K562 (cell line): Measurements from ENCODE around the gene CLNK. TPM values are rescaled to one million over a fixed set of nuclear protein-coding genes. Genes with fewer than 3 reads are reported as not detected.

Source experiments
- ATAC-seq: fragments of 200-7000 bp; cut with Tn5 transposase; 3 replicates; pipeline ENCODE4 v1.9.1; 2020; ENCODE audit warnings: moderate library complexity
- BruUV-seq: library from RNA; stranded (reverse); fragments of 400-500 nt; replicated peaks from 2 replicates; lab custom pipeline; 2021; lab: Mats Ljungman, UMichigan
- CTCF ChIA-PET: fragments of 300-600 bp; formaldehyde crosslinking; extraction: SDS; loops from one replicate; lab custom pipeline; 2021; ENCODE audit warnings: low intra/inter-chr PET ratio; lab: Yijun Ruan, JAX
- POLR2A ChIA-PET: fragments of 300-600, 350-650 bp; sonication (Branson Sonifier 250); formaldehyde crosslinking; extraction: SDS; loops from one replicate; lab custom pipeline; 2021; ENCODE audit warnings: antibody characterized with exemption, inconsistent platforms; lab: Yijun Ruan, JAX
- DNase-seq, 4 experiments: peaks; one replicate each; pipeline versions ENCODE4 v3.0.0 to v3.0.0-alpha.2; 2011 to 2018; ENCODE audit warnings: low spot score in 3 of 4, mixed read lengths in 3 of 4; ENCODE audit errors: extremely low read depth in 1 of 4
- FAIRE-seq: peaks from 2 replicates; lab custom pipeline; 2011; peaks lifted over from hg19 to GRCh38; lab: Jason Lieb, UNC
- H2AFZ ChIP-seq: 2 replicates; pipeline ENCODE4 v1.6.0; 2011; ENCODE audit warnings: low read depth, low read length, control low read depth, inconsistent platforms
- H3K27ac ChIP-seq: fragments of 200-600 bp; 3 replicates; pipeline ENCODE4 v1.8.0; 2011; ENCODE audit warnings: low read depth, mild to moderate bottlenecking, control low read depth, inconsistent platforms, low read length, moderate library complexity, mixed read lengths; ENCODE audit errors: extremely low read depth
- H3K27me3 ChIP-seq, 2 experiments: fragments of 300-600 bp in 1 of 2; 2 replicates in 1 of 2; 3 replicates in 1 of 2; pipeline versions ENCODE4 v1.6.0 to v1.8.0; 2011; ENCODE audit warnings: inconsistent platforms in 2 of 2, low read length in 2 of 2, mild to moderate bottlenecking in 1 of 2, mixed read lengths in 1 of 2, moderate library complexity in 1 of 2; ENCODE audit not compliant: control insufficient read depth in 2 of 2, insufficient read depth in 2 of 2
- H3K36me3 ChIP-seq: fragments of 300-600 bp; 3 replicates; pipeline ENCODE4 v1.8.0; 2011; ENCODE audit warnings: mild to moderate bottlenecking, low read length, inconsistent platforms; ENCODE audit not compliant: control insufficient read depth, insufficient read depth
- H3K4me1 ChIP-seq, 2 experiments: fragments of 200-600 bp in 1 of 2; replicated peaks in 1 of 2; 2 replicates in 1 of 2; 3 replicates in 1 of 2; pipeline versions ENCODE4 v1.5.1 to v1.8.0; 2011; ENCODE audit warnings: inconsistent platforms in 2 of 2, low read length in 2 of 2, mild to moderate bottlenecking in 1 of 2, mixed read lengths in 1 of 2, moderate library complexity in 1 of 2; ENCODE audit not compliant: control insufficient read depth in 2 of 2, insufficient read depth in 2 of 2
- H3K4me2 ChIP-seq: 2 replicates; pipeline ENCODE4 v1.6.1; 2011; ENCODE audit warnings: low read length, control low read depth, inconsistent platforms, mixed read lengths; ENCODE audit not compliant: insufficient read depth
- H3K4me3 ChIP-seq: fragments of 200-600 bp; sonication (generic), shearing (Covaris generic); 2 replicates; pipeline ENCODE4 v1.5.1; 2016; ENCODE audit warnings: control low read depth, inconsistent platforms
- H3K79me2 ChIP-seq: fragments of 200-600 bp; 3 replicates; pipeline ENCODE4 v1.8.0; 2011; ENCODE audit warnings: low read length, inconsistent platforms; ENCODE audit not compliant: control insufficient read depth, insufficient read depth
- H3K9ac ChIP-seq, 2 experiments: 2 replicates each; pipeline versions ENCODE4 v1.6.0 to v1.6.1; 2011; ENCODE audit warnings: low read depth in 2 of 2, low read length in 2 of 2, control low read depth in 1 of 2, inconsistent platforms in 1 of 2, mild to moderate bottlenecking in 1 of 2, mixed read lengths in 1 of 2; ENCODE audit not compliant: insufficient read depth in 1 of 2
- H3K9me1 ChIP-seq: one replicate; pipeline ENCODE4 v1.6.0; 2011; ENCODE audit warnings: inconsistent platforms, mild to moderate bottlenecking, low read length, moderate library complexity; ENCODE audit not compliant: control insufficient read depth, insufficient read depth
- H3K9me3 ChIP-seq: replicated peaks from 2 replicates; pipeline ENCODE4 v1.5.1; 2011; ENCODE audit warnings: low read depth, low read length, inconsistent platforms; ENCODE audit not compliant: control insufficient read depth, insufficient read depth
- H4K20me1 ChIP-seq: replicated peaks from 2 replicates; pipeline ENCODE4 v1.6.1; 2011; ENCODE audit warnings: low read length, inconsistent platforms, mixed read lengths; ENCODE audit not compliant: control insufficient read depth, insufficient read depth
- HBP1 ChIP-seq: fragments of 450-650 bp; formaldehyde crosslinking; IDR thresholded peaks from 2 replicates; pipeline ENCODE4 v1.4.0; 2022; ENCODE audit warnings: missing genetic modification characterization
- ILF3 ChIP-seq: fragments of 450-650 bp; IDR thresholded peaks from 2 replicates; pipeline ENCODE4 v1.6.1; 2018; ENCODE audit warnings: antibody characterized with exemption, mild to moderate bottlenecking, moderate library complexity, borderline replicate concordance
- KLF10 ChIP-seq: fragments of 250-450 bp; sonication (Bioruptor Pico); IDR thresholded peaks from 2 replicates; pipeline ENCODE4 v1.6.1; 2021; ENCODE audit warnings: matching md5 sums
- NFE2 ChIP-seq: IDR thresholded peaks from 2 replicates; pipeline ENCODE4 v1.6.1; 2014; ENCODE audit warnings: antibody characterized with exemption, low read depth
- STAT5B ChIP-seq: fragments of 250-450 bp; sonication (Bioruptor Pico); IDR thresholded peaks from 2 replicates; pipeline ENCODE4 v1.8.0; 2021; ENCODE audit warnings: mild to moderate bottlenecking, inconsistent platforms
- THRB ChIP-seq: fragments of 450-650 bp; formaldehyde crosslinking; conservative IDR thresholded peaks from 2 replicates; pipeline ENCODE4 v1.4.0; 2022; ENCODE audit warnings: mild to moderate bottlenecking, missing genetic modification characterization
- ZC3H8 ChIP-seq: fragments of 450-650 bp; IDR thresholded peaks from 2 replicates; pipeline ENCODE4 v1.6.1; 2017
- ZFP36 ChIP-seq: fragments of 150-350 bp; IDR thresholded peaks from 2 replicates; pipeline ENCODE4 v1.6.1; 2018; ENCODE audit warnings: low read length, low read depth; ENCODE audit not compliant: partially characterized antibody
- ZNF324 ChIP-seq: fragments of 250-450 bp; sonication (Bioruptor Pico); IDR thresholded peaks from 2 replicates; pipeline ENCODE4 v1.4.0; 2020; ENCODE audit warnings: mild to moderate bottlenecking
- ZNF445 ChIP-seq: fragments of 250-450 bp; sonication (Bioruptor Pico); IDR thresholded peaks from 2 replicates; pipeline ENCODE4 v1.4.0; 2020; ENCODE audit warnings: low read depth, mild to moderate bottlenecking, moderate library complexity
- WGBS: fragments of 100-300 bp; shearing (Covaris generic); methylation state at CpG from one replicate; pipeline ENCODE4 v1.1.6; 2016; ENCODE audit warnings: low coverage, mixed read lengths; ENCODE audit not compliant: insufficient coverage; ENCODE audit errors: missing lambda C conversion rate; 5-methylcytosine and 5-hydroxymethylcytosine counted together
- in situ Hi-C: fragments of 300-500 bp; cut with MboI; formaldehyde crosslinking; loops from 4 replicates; pipeline ENCODE4 v1.15.0; 2018; ENCODE audit warnings: inconsistent platforms, mixed read lengths
- intact Hi-C: fragments of 100-400 bp; cut with micrococcal nuclease; formaldehyde crosslinking; loops from 2 replicates; pipeline ENCODE4 v1.14.2; 2022
- polyA plus RNA-seq, 8 experiments: library from polyadenylated mRNA; depleted of rRNA in 4 of 8; stranded (reverse) in 5 of 8; unstranded in 3 of 8; fragments of >200 nt; fragmentation: Nextera tagmentation in 2 of 8; fragmentation: Illumina TruSeq in 1 of 8; extraction: Ambion mirVana in 2 of 8; extraction: Trizol in 1 of 8; gene quantifications; 2 replicates each; pipeline versions ENCODE4 v1.2.1 to v1.2.3, GENCODE V29; 2011 to 2014; ENCODE audit warnings: inconsistent platforms in 1 of 8, missing spikeins in 1 of 8
- total RNA-seq, 7 experiments: library from RNA; depleted of rRNA in 6 of 7; stranded (reverse); fragments of >200 nt in 6 of 7; fragmentation: Illumina TruSeq in 2 of 7; extraction: Trizol in 2 of 7; gene quantifications; 2 replicates each; pipeline versions ENCODE4 v1.2.1 to v1.2.3, GENCODE V29; 2011 to 2021; ENCODE audit warnings: low replicate concordance in 1 of 7

The CLNK gene
- total and polyA plus RNA-seq, 9 of the 15 experiments (the other 6 are each of a cell fraction or from before 2014, with no cell fraction given) = not detected

- H3K36me3 ChIP-seq = no peaks in the 10 kb centered on the region
- no peaks in the 10 kb centered on the region; a peak in 1 of 5 replicates for H3K4me1 ChIP-seq
- no peak overlapping the region for H3K4me3 ChIP-seq
- H3K9me3 ChIP-seq = no peaks in the 10 kb centered on the region
- H4K20me1 ChIP-seq = no peaks in the 10 kb centered on the region
- BruUV-seq = no TSS peak
- H3K27me3 ChIP-seq = no peaks in the 10 kb centered on the region
- H3K4me2 ChIP-seq = no peak overlapping the region
- POLR2A ChIA-PET = no interaction called here
- WGBS = 16% methylated on average over 3 of the region's 3 CpGs
- H3K9me1 ChIP-seq = no peaks in the 10 kb centered on the region
- no peak for FAIRE-seq
- no peak for DNase-seq
- intact Hi-C loops (no loop called here), in situ Hi-C loops (no loop called here)
- ATAC-seq = no peak
- no peaks in the 10 kb centered on the region for H3K79me2 ChIP-seq
- TF ChIP-seq THRB (CRISPR knock-in tag) = no peak
- TF ChIP-seq KLF10 (CRISPR knock-in tag) = no peak
- no peak for TF ChIP-seq ZFP36
- no peak for TF ChIP-seq ILF3
- no peak for TF ChIP-seq NFE2
- TF ChIP-seq STAT5B (CRISPR knock-in tag) = no peak
- TF ChIP-seq ZC3H8 = no peak
- TF ChIP-seq ZNF445 = no peak
- TF ChIP-seq HBP1 (CRISPR knock-in tag) = no peak
- TF ChIP-seq ZNF324 = no peak
- TF ChIP-seq, all 486 proteins: peak for 0
- CTCF ChIA-PET = no interaction called here
- no peak overlapping the region for H3K27ac ChIP-seq
- H3K9ac ChIP-seq = no peak overlapping the region
- H2AFZ ChIP-seq = no peak overlapping the region
Observed at GRCh38 chr4:10656420-10656819, 28.1 kb downstream of the CLNK start.
